HG02610 (cell line): ENCODE data around the gene KTI12.
"Not testable (repeated sequence)": the region's sequence is repeated elsewhere in the genome, so short reads cannot be mapped to it uniquely, and the experiment has no call there.

ENCODE experiments used
- ATAC-seq: cut with Tn5 transposase; IDR thresholded peaks from one replicate; pipeline ENCODE4 v1.9.1; 2021; ENCODE audit warnings: mild to moderate bottlenecking, moderate library complexity; ENCODE audit not compliant: unreplicated experiment

Gene KTI12, protein sequence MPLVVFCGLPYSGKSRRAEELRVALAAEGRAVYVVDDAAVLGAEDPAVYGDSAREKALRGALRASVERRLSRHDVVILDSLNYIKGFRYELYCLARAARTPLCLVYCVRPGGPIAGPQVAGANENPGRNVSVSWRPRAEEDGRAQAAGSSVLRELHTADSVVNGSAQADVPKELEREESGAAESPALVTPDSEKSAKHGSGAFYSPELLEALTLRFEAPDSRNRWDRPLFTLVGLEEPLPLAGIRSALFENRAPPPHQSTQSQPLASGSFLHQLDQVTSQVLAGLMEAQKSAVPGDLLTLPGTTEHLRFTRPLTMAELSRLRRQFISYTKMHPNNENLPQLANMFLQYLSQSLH

DNA sequence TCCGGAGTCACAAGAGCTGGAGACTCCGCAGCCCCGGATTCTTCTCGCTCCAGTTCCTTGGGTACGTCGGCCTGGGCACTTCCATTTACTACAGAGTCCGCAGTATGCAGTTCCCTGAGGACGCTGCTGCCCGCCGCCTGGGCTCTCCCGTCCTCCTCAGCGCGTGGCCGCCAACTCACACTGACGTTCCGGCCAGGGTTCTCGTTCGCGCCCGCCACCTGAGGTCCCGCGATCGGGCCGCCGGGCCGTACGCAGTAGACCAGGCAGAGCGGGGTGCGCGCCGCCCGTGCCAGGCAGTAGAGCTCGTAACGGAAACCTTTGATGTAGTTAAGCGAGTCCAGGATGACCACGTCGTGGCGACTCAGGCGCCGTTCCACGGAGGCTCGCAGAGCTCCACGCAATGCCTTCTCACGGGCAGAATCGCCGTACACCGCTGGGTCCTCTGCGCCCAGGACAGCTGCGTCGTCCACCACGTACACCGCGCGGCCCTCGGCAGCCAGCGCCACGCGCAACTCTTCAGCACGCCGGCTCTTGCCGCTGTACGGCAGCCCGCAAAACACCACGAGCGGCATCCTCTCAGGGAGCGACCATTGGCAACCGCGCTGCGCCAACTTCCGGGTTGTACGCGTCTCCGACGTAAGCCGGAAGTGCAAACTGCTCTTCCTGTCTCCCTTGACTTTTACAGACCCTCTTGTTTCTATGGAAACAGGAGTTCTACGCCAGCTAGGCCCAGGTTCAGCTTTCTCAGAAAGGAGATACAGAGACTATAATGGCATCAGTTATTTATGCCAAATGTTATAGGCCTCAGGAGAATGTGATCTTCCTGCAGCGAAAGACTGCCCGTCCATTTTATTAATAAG lies at the start of gene KTI12:
Gene KTI12 (minus strand): TSS at position 621 of the 860 bp plus-strand sequence. CDS start 49 bp downstream, at position 572.
- peak; percentile 88 for ATAC-seq

DNA sequence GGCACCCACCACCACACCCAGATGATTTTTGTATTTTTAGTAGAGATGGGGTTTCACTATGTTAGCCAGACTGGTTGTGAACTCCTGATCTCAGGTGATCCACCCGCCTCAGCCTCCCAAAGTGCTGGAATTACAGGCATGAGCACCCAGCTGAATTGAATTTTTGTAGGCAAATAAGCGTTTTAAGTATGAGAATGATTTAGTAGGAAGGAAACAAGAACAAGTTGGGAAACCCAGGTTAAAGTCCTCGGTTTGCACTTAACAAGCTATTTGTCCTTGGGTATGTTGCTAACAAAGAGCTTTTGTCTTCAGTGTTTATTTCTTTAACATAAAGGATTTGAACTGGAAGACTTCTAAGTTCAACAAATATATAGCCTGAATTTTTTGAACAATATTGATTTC lies 46.4 kb upstream of the KTI12 start:
- no peak for ATAC-seq

DNA sequence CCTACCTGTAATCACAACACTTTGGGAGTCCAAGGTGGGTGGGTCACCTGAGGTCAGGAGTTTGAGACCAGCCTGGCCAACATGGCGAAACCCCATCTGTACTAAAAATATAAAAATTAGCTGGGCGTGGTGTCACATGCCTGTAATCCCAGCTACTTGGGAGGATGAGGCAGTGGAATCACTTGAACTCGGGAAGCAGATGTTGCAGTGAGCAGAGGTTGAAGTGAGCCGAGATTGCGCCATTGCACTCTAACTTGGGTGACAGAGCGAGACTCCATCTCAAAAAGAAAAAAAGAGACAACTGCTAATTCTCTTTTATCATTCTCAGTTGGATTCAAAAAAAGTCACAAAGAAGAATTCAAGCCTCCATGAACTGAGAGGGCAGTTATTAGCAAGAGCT lies 43.7 kb upstream of the KTI12 start:
- ATAC-seq: not testable (repeated sequence)

DNA sequence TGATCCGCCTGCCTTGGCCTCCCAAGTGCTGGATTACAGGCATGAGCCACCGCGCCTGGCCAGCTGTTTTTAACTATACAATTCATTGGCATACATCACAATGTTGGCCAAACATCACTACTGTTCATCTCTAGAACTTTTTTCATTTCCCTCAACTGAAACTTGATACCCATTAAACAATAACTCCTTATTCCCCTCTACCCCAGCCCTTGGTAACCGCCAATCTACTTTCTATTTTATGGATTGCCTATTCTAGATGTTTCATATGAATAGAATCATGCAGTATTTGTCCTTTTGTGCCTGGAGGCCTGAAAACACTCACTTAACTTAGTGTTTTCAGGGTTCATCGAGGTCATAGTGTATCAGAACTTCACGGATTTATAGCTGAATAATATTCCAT lies 38.7 kb upstream of the KTI12 start:
- no peak for ATAC-seq

DNA sequence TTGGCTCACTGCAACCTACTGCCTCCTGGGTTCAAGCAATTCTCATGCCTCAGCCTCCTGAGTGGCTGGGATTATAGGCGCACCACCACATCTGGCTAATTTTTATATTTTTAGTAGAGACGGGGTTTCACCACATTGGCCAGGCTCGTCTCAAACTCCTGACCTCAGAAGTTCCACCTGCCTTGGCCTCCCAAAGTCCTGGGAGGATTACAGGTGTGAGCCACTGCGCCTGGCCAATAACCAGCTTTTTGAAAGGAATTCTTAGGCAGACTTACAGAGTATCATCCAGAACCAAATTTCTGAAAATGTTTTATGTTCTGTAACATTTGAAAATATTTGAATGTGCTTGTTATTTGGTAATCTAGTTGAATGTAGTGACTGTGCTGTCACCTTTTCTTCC lies 37.1 kb upstream of the KTI12 start:
- ATAC-seq: no peak

DNA sequence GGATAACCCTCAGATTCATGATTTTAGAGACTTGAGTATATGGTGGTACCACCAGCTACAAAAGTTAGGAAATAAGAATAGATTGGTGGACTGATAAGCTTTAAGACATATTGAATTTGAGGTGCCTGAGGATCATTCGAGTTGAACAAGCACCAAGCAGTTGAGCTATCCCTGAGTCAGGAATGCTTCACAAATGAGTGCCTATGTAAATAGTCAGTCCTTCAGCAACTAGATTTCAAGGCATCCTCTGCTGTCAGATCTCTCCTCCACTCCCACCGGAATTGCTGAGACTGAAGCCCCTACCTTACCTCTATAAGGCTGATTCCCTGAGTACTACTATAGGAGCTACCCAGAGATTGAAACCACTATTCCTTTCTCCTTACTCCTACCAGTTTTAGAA lies 29.6 kb upstream of the KTI12 start:
- ATAC-seq: no peak

DNA sequence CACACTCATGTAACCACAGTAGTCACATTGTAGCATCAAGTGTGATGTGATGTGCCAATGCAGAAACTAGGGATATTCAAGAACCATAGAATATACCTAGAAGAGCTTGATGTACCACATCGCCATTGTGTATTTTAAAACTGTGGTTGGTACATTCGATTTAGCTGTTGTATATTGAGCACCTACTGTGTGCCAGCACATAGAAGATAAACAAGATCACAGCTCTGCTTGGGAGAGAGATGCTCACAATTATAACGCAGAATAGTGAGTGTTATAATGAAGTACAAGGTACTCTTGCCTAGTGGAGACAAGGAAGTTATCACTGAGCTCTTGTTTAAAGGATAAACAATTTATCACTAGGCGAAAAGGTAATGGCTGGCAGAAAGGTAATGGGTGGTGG lies 27.2 kb upstream of the KTI12 start:
- no peak for ATAC-seq

DNA sequence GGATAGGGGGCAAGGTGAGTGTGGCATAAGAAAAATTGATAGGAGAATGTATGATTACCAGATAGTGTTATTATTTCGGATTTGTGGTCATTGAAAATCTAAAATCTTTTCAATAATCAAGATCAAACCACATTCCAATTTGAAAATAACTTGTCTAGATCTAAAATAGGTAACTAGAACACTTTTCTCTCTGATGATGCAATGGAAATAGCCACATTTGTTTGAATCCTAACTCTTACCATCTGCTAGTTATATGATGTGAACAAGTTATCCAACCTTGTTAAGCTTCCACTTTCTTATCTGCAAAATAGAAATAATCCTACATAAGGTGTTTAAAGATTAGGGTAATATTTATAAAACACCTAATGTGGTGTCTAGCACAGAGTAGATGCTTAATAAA lies 26.3 kb upstream of the KTI12 start:
- ATAC-seq: no peak

DNA sequence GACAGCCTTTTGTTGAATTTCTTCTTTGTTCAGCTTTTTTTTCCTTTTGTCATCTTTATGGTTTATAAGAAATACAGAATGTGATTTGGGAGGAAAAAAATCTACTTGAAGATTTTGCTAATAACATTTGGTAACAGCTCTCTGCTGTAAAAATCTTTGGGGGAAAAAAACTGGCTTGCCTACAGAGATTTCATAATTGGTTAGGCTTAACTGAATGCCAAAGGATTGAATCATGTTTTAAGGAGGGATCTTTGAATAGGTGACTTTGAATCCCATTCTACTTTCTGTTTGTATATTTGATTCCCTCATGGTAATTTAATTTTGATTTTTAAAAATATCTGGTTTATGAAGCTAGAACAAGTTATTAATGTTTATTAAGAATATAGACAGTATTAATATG lies 25.7 kb upstream of the KTI12 start:
- ATAC-seq: no peak

DNA sequence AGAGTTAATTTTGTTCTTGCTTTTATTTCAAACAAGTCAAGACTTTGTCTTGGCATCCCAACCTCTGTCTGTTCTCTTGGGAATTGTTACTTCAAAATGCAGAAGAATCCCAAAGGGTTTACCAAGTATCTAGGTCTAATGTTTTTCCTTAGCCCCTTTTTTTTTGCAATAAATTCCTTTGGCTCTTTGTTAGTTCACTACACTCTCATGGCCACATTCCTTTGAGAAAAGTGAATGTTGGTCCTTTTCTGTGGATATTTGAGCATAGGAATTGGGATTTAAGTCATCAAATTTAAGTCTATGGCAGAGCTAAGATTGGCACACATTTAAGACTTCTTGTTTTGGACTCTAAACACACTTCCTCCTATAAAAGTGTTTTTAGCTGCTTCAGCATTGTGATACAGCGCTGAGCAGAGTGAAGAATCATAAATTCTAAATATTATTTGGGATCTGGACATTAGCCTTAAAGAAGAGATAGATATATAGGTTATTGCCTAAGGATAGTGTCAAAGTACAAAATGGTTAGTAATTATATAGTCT lies 24.3 kb upstream of the KTI12 start:
- no peak for ATAC-seq

DNA sequence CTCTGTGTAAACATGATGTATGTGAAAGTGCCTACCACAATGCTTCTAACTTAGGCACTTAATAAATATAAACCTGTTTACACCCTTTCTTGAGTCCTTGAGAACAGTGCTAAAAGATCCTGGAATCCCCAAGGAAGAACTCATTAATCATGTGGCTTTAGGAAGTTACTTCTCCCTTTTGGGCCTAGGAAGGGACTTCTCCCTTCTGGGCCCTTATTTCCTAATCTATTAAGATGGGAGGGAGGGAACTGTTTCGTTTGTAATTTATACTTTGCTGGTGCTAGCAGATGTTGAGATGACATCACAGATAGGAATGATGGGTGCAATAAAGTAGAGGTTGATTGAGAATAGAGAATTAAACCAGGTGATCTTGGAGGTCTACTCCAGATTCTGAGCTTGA lies 23.6 kb upstream of the KTI12 start:
- no peak for ATAC-seq

DNA sequence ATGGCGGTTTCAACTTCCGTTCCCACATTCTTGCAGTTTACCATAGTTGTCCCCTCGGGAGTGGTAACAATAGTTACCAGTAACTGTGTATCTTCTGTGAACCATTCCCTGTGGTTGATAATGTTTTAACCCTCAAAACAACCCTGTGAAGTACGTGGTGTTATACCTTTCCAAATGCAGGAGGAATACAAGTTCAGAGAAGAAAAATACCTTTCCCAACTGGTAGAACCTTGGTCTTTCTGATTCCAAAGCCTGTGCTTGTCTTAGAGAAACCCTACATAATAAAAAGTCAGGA lies 23.3 kb upstream of the KTI12 start:
- ATAC-seq: peak; percentile 54

DNA sequence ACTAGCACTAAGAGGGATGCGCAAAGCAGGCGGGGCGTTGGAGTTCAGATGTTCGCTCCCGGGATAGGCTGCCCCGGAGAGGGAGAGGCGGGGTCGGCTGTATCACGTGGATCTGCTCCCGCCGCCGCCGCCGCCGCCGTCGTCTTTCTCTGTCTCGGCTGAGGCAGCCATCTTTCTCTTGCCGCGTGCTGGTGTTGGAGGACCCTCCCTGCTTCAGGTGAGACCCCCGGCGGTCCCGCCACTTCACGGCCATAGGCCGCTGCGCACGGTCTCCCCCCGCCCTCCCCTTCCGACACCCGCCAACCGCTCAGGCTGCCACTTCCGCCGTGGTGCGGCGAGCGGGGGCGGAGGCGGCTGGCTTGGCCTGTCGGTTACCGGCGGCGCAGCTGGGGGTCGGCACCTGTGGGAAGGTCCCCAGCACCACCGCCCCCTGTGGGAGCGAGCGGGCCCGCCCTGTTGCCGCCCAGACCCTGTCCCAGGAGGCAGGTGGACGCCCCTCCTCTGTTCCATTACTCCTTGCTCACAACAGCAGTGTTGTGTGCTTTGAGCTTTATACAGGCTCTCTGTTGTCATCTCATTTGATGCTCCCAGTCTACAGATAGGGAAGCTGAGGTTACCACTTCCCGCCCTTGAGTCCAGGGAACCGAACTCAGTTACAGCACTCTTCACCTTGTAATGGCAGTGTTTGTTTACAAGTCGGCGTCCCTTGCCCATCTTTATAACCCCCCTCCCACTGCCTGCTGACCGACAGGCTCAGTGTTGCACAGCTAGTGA lies 22.7 kb upstream of the KTI12 start, which contains the start of gene BTF3L4:
Gene BTF3L4 (plus strand): TSS at position 133 of the 774 bp plus-strand sequence. CDS start 3,553 bp downstream, outside the sequence.
- peak; percentile 81 for ATAC-seq

DNA sequence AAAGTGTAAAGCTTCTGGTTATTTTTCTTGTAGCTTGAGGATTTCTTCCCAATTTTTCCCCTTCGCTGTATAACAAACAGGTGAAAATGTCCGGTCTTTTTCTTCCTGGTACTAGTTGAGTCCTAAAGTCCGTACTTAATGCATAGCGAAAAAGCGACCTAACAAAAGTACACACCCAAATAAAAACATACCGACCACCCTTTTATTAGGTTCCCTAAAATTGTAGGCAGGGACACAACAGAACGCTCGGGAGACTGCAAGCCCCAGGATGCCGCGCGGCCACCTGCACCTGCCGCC lies 22.2 kb upstream of the KTI12 start:
- ATAC-seq: no peak

DNA sequence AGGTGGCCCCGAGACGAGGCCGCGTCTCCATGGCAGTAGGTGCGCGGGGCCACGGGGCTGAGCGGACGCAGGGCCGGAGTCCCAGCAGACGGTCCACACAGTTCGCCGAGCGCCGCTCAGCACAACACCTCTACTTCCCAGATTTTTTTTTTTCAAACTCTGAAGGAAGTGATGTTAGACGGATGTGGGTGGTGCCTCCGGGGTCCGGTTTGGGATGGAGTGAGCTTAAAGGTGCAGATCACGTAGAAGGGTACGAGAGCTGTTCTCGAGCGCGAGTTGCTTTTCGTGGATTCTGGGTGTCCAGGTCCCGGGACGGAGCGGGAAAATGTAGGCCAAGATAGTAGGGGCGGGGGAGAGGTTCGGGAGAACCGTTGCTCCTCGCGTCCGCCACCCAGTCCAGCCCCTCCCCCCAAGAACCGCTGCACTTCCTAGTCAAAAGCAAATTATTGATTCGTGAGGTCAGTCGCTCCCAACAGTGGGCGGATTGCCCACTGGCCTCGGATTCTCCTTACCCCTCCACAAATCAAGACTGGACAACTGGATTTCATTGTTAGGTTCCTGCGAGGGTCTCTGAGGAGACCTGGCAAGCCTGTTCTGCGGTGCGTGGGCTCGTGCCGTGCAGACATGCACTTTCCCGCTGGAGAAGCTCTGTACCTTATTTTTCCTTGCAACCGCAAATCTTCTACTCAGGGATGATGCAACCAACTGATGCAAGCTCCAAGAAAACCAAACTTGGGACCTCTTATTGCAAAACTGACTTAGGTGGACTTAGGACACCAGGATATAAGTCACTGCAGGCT lies 21.7 kb upstream of the KTI12 start, which contains the start of gene TXNDC12:
Gene TXNDC12 (minus strand): TSS at position 126 of the 800 bp plus-strand sequence. CDS start 95 bp downstream, at position 31.
- ATAC-seq: peak; percentile 41

DNA sequence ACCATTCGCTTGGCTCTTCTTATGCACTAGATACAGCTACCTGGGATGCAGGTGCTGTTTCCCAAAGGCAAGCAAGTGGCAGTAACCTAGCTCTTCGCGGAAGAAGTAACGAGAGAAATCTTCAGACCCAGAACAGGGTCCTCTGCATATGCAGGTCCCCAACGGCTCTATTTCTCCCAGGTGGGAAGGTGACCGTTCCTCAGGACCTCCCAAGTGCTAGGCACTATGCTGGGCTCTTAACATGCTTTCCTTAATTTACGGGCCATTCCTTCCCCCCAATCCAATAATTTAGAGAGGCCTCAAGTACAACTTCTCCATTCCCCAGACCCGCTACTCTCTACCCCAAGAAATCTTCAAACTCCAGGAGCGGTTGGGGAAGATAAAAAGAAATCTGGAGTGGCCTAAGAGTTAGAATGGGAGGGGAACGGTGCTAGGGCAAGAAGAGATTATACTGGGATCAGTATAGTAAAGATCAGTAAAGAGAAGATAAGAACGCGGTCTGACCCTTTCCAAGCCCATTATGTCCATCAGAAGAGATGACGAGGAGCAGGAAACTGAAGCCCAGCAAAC lies 21.0 kb upstream of the KTI12 start:
- no peak for ATAC-seq

DNA sequence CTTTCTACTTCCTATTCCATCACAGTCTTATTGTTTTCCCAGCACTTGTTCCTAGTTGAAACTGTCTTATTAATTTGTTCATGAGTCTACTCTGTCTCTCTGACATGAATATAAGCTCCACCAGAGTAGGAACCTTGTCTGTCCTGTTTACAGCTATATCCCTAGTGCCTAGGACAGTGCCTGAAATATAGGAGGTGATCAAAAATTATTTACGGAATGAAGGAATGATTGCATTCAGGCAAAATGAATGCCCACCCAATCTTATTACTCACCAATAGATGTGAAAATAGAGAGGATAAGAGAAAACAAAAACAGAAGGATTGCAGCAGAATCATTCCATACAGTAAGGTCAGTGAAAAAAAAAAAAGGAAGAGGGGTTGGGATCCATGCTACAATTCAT lies 20.3 kb upstream of the KTI12 start:
- no peak for ATAC-seq

DNA sequence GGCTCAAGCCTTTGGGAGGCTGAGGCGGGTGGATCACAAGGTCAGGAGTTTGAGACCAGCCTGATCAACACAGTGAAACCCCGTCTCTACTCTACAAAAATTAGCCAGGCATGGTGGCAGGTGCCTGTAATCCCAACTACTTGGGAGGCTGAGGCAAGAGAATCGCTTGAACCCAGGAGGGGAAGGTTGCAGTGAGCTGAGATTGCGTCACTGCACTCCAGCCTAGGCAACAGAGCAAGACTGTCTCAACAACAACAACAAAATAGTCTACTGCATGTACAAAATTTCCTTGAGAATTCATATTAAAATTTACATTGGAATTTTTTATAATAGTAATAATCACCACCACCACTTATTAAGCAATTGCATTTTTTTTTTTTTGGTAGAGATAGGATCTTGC lies 15.7 kb upstream of the KTI12 start:
- not testable (repeated sequence) for ATAC-seq

DNA sequence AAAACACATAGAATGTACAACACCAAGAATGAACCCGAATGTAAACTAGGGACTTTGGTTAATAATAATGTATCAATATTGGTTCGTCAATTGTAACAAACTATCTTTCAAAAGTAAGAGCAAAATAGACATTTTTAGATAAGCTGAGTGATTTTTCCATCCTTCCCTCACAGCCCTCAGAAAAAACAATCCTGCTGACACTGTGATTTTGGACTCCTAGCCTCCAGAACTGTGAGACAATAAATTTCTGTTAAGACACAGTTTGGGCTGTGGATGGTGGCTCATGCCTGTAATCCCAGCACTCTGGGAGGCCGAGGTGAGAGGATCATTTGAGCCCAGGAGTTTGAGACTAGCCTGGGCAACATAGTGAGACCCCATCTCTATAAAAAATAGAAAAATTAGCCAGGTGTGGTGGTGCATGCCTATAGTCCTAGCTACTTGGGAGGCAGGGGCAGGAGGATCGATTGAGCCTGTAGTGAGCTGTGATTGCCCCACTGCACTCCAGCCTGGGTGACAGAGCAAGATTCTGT lies 12.1 kb upstream of the KTI12 start:
- ATAC-seq: not testable (repeated sequence)

DNA sequence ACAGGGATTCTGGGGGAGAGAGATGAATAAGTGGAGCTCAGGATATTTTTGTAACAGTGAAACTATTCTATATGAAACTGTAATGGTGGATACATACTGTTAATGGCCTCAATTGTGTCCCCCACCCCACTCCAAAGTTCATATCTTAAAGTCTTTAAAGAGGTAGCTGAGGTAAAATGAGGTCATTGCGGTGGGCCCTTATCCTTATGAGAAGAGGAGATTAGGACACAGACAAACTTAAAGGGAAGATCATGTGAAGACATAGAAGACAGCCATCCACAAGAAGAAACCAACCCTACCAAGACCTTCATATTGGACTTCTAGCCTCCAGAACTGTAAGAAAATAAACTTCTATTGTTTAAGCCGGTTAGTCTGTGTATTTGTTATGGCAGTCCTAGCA lies 11.6 kb upstream of the KTI12 start:
- no peak for ATAC-seq
